K562 (cell line): ENCODE data around the gene KAZN. TPM values are rescaled to one million over a fixed set of nuclear protein-coding genes. Genes with fewer than 3 reads are reported as not detected.

ENCODE experiments used
- HNRNPK ChIP-seq: fragments of 200-400 bp; formaldehyde crosslinking; IDR thresholded peaks from one replicate; pipeline ENCODE4 v1.6.1; 2018; ENCODE audit warnings: mild to moderate bottlenecking, low read depth, low read length; ENCODE audit not compliant: poor library complexity, severe bottlenecking
- L3MBTL2 ChIP-seq: fragments of 450-650 bp; IDR thresholded peaks from 2 replicates; pipeline ENCODE4 v1.6.1; 2016; ENCODE audit warnings: mild to moderate bottlenecking, moderate library complexity
- NFIX ChIP-seq: fragments of 250-450 bp; sonication (Bioruptor Pico); IDR thresholded peaks from 2 replicates; pipeline ENCODE4 v1.4.0; 2020; ENCODE audit warnings: low read depth, mild to moderate bottlenecking, moderate library complexity
- SMAD4 ChIP-seq: fragments of 250-450 bp; sonication (Bioruptor Pico); conservative IDR thresholded peaks from 2 replicates; pipeline ENCODE4 v1.8.0; 2021; ENCODE audit warnings: inconsistent platforms, mild to moderate bottlenecking, moderate library complexity
- polyA plus RNA-seq, 8 experiments: library from polyadenylated mRNA; depleted of rRNA in 4 of 8; stranded (reverse) in 5 of 8; unstranded in 3 of 8; fragments of >200 nt; fragmentation: Nextera tagmentation in 2 of 8; fragmentation: Illumina TruSeq in 1 of 8; extraction: Ambion mirVana in 2 of 8; extraction: Trizol in 1 of 8; gene quantifications; 2 replicates each; pipeline versions ENCODE4 v1.2.1 to v1.2.3, GENCODE V29; 2011 to 2014; ENCODE audit warnings: inconsistent platforms in 1 of 8, missing spikeins in 1 of 8
- total RNA-seq, 7 experiments: library from RNA; depleted of rRNA in 6 of 7; stranded (reverse); fragments of >200 nt in 6 of 7; fragmentation: Illumina TruSeq in 2 of 7; extraction: Trizol in 2 of 7; gene quantifications; 2 replicates each; pipeline versions ENCODE4 v1.2.1 to v1.2.3, GENCODE V29; 2011 to 2021; ENCODE audit warnings: low replicate concordance in 1 of 7
- TF ChIP-seq, protein P1 (sequence below): sonication (generic); formaldehyde crosslinking; IDR thresholded peaks from 2 replicates; pipeline ENCODE4 v1.8.0; 2022; ENCODE audit warnings: mild to moderate bottlenecking, missing genetic modification reagents
- TF ChIP-seq, protein P2 (sequence below): IDR thresholded peaks from 2 replicates; pipeline ENCODE4 v1.6.1; 2011; ENCODE audit warnings: borderline replicate concordance, low read depth, mild to moderate bottlenecking, moderate library complexity, low read length; ENCODE audit not compliant: insufficient read depth, poor library complexity, severe bottlenecking

KAZN gene
- total and polyA plus RNA-seq, 9 of the 15 experiments (the other 6 are each of a cell fraction or from before 2014, with no cell fraction given), result 2.1 to 21.6 (median 5.4) TPM

DNA sequence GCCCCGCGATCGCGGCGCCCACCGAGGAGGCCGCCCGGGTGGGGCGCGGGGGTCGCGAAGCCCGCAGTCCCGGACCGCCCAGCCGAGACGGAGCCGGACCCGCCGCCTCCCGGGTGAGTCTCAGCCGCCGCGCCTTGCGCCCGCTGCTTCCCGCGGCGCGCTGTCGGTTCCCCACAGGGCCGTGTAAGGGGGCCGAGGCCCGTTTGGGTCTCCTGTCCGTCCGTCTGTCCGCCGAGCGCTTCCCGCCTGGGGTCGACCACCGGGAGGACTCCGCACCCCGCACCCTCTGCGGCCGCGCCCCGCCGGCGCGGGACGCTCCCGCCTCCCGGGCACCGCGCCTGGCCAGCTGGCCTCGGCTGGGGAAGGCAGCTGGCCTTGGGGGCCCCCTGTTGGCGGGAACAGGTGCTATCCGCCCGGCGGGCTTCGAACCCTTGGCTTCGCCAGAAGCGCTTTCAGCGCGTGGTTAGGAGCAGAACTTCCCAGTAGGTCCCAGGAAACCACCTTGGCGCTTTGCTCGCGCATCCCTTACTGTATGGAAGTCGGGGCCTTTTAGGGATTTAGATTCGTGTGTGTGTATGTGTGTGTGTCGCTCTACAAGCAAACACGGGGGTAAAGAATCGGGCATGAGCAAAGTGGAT is 555.5 kb downstream of the KAZN start (continued):
- TF ChIP-seq, protein P1, sequence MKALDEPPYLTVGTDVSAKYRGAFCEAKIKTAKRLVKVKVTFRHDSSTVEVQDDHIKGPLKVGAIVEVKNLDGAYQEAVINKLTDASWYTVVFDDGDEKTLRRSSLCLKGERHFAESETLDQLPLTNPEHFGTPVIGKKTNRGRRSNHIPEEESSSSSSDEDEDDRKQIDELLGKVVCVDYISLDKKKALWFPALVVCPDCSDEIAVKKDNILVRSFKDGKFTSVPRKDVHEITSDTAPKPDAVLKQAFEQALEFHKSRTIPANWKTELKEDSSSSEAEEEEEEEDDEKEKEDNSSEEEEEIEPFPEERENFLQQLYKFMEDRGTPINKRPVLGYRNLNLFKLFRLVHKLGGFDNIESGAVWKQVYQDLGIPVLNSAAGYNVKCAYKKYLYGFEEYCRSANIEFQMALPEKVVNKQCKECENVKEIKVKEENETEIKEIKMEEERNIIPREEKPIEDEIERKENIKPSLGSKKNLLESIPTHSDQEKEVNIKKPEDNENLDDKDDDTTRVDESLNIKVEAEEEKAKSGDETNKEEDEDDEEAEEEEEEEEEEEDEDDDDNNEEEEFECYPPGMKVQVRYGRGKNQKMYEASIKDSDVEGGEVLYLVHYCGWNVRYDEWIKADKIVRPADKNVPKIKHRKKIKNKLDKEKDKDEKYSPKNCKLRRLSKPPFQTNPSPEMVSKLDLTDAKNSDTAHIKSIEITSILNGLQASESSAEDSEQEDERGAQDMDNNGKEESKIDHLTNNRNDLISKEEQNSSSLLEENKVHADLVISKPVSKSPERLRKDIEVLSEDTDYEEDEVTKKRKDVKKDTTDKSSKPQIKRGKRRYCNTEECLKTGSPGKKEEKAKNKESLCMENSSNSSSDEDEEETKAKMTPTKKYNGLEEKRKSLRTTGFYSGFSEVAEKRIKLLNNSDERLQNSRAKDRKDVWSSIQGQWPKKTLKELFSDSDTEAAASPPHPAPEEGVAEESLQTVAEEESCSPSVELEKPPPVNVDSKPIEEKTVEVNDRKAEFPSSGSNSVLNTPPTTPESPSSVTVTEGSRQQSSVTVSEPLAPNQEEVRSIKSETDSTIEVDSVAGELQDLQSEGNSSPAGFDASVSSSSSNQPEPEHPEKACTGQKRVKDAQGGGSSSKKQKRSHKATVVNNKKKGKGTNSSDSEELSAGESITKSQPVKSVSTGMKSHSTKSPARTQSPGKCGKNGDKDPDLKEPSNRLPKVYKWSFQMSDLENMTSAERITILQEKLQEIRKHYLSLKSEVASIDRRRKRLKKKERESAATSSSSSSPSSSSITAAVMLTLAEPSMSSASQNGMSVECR, result peak; percentile 38; the same call in 1 of the 2 replicates
- TF ChIP-seq, protein P2, sequence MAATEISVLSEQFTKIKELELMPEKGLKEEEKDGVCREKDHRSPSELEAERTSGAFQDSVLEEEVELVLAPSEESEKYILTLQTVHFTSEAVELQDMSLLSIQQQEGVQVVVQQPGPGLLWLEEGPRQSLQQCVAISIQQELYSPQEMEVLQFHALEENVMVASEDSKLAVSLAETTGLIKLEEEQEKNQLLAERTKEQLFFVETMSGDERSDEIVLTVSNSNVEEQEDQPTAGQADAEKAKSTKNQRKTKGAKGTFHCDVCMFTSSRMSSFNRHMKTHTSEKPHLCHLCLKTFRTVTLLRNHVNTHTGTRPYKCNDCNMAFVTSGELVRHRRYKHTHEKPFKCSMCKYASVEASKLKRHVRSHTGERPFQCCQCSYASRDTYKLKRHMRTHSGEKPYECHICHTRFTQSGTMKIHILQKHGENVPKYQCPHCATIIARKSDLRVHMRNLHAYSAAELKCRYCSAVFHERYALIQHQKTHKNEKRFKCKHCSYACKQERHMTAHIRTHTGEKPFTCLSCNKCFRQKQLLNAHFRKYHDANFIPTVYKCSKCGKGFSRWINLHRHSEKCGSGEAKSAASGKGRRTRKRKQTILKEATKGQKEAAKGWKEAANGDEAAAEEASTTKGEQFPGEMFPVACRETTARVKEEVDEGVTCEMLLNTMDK, result peak; percentile 86
- TF ChIP-seq HNRNPK (peak; percentile 61), NFIX (CRISPR knock-in tag) (no peak), SMAD4 (CRISPR knock-in tag) (peak; percentile 36; the same call in 1 of the 2 replicates), L3MBTL2 (peak; percentile 84)
